ENCODE results near the gene MUCL3. TPM values are rescaled to one million over a fixed set of nuclear protein-coding genes. Genes with fewer than 3 reads are reported as not detected.
"Not testable (repeated sequence)": the region's sequence is repeated elsewhere in the genome, so short reads cannot be mapped to it uniquely, and the experiment has no call there.

MUCL3 gene, protein sequence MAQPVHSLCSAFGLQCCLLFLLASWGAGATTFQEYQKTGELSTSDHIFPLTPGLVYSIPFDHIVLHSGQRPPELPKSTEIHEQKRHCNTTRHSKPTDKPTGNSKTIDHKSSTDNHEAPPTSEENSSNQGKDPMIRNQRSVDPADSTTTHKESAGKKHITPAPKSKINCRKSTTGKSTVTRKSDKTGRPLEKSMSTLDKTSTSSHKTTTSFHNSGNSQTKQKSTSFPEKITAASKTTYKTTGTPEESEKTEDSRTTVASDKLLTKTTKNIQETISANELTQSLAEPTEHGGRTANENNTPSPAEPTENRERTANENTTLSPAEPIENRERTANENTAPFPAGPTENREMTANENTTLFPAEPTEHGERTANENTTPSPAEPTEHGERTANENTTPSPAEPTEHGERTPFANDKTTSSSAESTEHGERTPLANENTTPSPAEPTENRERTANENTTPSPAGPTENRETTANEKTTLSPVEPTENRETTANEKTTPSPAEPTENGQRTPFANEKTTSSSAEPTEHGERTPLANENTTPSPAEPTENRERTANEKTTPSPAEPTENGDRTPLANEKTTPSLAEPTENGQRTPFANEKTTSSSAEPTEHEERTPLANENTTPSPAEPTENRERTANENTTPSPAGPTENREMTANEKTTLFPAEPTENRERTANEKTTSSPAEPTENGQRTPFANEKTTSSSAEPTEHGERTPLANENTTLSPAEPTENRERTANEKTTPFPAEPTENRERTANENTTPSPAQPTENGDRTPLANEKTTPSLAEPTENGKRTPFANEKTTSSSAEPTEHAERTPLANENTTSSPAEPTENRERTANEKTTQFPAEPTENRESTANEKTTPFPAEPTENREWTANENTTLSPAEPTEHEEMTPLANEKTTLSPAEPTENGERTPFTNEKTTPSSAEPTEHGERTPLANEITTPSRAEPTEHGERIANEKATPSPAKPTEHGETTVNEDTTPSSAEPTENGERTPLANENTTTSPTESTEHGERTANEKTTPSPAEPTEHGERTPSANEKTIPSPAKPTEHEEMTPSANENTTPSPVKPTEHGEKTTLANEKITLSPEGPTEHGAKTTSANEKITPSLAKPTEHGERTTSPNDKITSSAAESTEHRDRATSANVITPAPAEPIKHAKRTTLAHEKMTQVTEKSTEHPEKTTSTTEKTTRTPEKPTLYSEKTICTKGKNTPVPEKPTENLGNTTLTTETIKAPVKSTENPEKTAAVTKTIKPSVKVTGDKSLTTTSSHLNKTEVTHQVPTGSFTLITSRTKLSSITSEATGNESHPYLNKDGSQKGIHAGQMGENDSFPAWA (N-terminal part only)
- total RNA-seq, result not detected
- long read RNA-seq, result 0 reads

- intact Hi-C loops (cut with DNase I), result no loop called here
These were observed at the start of gene MUCL3 for GRCh38 chr6:30940361-30940986. TSS of gene MUCL3 (plus strand) at chr6:30940973. CDS start at chr6:30941000, 27 bp downstream.

DNA sequence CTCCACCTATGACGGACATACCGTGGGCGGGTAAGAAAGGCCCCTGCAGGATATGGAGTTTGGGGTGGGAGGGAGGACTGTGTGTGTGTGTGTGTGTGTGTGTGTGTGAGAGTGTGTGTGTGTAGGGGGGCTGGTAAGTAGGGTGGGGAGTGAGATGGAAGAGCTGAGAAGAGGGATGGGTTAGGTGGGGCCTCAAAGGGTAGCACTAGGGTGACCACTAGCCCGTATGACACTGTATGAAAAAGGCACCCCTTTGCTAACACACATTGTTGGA, 49.4 kb upstream of the MUCL3 start:
- intact Hi-C loops (cut with DNase I), result no loop called here

More at GRCh38 chr6:30940361-30940986, at the start of gene MUCL3:
- DNase-seq (ENCODE audit: low spot score), result no peak

GRCh38 chr6:30891816-30892538, 48.8 kb upstream of the MUCL3 start:
- intact Hi-C loops (cut with DNase I), result no loop called here
- DNase-seq (ENCODE audit: low spot score), result no peak

More for the DNA sequence above, 49.4 kb upstream of the MUCL3 start:
- DNase-seq (ENCODE audit: low spot score), result no peak

DNA sequence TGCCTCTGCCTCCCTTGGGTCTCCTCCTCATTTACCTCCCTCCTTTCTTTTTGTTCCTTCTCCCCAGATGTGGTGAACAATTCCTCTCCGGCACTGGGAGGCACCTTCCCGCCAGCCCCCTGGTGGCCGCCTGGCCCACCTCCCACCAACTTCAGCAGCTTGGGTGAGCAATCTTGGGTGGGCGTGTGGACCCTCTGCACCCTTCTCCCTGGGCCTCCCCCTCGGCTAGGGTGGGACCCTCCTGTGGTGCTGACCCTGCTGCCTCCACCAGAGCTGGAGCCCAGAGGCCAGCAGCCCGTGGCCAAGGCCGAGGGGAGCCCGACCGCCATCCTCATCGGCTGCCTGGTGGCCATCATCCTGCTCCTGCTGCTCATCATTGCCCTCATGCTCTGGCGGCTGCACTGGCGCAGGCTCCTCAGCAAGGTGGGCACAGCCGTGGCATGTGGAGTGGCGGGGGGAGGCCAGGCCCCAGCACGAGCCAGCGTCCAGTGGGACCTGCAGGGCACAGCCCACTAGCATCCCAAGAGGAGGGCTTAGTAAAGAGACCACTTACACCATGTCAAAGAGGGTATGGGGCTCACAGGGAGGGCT, 47.7 kb upstream of the MUCL3 start:
- DNase-seq (ENCODE audit: low spot score), result peak; percentile 70
- intact Hi-C loops (cut with DNase I), result no loop called here

GRCh38 chr6:30893666-30894065, 47.1 kb upstream of the MUCL3 start:
- peak; percentile 54 for DNase-seq (ENCODE audit: low spot score)
- intact Hi-C loops (cut with DNase I), result no loop called here

GRCh38 chr6:30894381-30894780, 46.4 kb upstream of the MUCL3 start:
- intact Hi-C loops (cut with DNase I), result no loop called here
- no peak for DNase-seq (ENCODE audit: low spot score)

- intact Hi-C loops (cut with DNase I), result no loop called here
- DNase-seq (ENCODE audit: low spot score), result no peak
These were observed 45.8 kb upstream of the MUCL3 start for GRCh38 chr6:30894935-30895334.

GRCh38 chr6:30895343-30895742, 45.4 kb upstream of the MUCL3 start:
- no peak for DNase-seq (ENCODE audit: low spot score)
- intact Hi-C loops (cut with DNase I), result no loop called here

DNA sequence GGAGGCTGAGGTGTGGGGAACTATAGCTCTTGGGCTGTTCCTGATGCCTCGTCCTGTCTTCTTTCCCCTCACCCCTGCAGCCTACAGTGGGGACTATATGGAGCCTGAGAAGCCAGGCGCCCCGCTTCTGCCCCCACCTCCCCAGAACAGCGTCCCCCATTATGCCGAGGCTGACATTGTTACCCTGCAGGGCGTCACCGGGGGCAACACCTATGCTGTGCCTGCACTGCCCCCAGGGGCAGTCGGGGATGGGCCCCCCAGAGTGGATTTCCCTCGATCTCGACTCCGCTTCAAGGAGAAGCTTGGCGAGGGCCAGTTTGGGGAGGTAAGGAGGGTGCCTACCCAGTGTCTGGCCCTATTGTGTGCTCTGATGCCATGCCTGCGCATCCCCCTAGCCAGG, 44.2 kb upstream of the MUCL3 start:
- intact Hi-C loops (cut with DNase I), result no loop called here
- DNase-seq (ENCODE audit: low spot score), result no peak

- intact Hi-C loops (cut with DNase I), result no loop called here
- DNase-seq (ENCODE audit: low spot score), result no peak
These were observed 42.9 kb upstream of the MUCL3 start for GRCh38 chr6:30897882-30898281.

GRCh38 chr6:30898750-30899360, 41.9 kb upstream of the MUCL3 start:
- intact Hi-C loops (cut with DNase I), result no loop called here
- no peak for DNase-seq (ENCODE audit: low spot score)

- intact Hi-C loops (cut with DNase I), result no loop called here
These were observed 39.8 kb upstream of the MUCL3 start for GRCh38 chr6:30900863-30901417.

DNA sequence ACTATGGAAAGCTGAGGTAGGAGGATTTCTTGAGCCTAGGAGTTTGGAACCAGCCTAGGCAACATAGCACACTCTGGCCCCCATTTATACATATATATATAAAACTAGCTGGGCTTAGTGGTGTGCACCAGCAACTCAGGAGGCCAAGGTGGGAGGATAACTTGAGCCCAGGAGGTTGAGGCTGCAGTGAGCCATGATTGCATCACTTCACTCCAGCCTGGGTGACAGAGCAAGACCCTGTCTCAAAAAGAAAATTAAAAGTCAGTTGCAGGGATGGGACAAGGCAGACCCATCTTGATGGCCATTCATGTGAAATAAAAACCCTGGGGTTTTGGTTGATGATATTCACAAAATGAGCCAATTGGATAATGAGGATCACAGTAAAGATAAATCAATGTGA, 39.3 kb upstream of the MUCL3 start:
- DNase-seq (ENCODE audit: low spot score), result no peak
- intact Hi-C loops (cut with DNase I), result no loop called here

More at GRCh38 chr6:30900863-30901417, 39.8 kb upstream of the MUCL3 start:
- DNase-seq (ENCODE audit: low spot score), result no peak

DNA sequence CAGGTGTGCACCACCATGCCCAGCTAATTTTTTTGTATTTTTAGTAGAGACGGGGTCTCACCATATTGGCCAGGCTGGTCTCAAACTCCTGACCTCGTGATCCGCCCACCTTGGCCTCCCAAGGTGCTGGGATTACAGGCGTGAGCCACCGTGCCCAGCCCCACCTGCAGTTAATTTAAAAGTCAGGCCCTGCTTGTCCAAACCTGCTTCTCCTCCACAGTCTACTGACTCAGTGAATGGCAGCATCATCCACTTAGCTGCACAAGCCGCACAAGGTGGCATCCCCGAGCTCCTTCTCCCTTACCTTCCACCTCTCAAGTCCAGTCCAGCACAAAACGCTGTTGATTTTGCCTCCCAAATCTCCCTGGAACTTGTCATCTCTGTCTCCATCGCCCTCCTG, 38.6 kb upstream of the MUCL3 start:
- DNase-seq (ENCODE audit: low spot score); intact Hi-C loops (cut with DNase I): not testable (repeated sequence)

GRCh38 chr6:30902709-30903108, 38.1 kb upstream of the MUCL3 start:
- DNase-seq (ENCODE audit: low spot score), result no peak
- intact Hi-C loops (cut with DNase I), result no loop called here

DNA sequence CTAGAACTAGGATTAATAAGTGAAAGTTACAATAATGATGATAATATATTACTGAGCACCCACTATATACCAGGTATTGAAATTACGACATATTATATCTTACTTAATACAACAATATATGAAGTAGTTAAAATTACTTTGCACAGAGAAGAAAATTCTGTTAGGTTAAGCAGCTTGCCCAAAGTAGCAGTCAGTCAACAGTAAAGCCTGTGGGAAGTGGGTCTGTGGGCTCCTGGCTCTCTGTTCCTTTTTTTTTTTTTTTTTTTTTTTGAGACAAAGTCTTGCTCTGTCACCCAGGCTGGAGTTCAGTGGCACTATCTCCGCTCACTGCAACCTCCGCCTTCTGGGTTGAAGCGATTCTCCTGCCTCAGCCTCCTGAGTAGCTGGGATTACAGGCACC, 37.5 kb upstream of the MUCL3 start:
- DNase-seq (ENCODE audit: low spot score), result no peak
- intact Hi-C loops (cut with DNase I), result no loop called here

- DNase-seq (ENCODE audit: low spot score); intact Hi-C loops (cut with DNase I): not testable (repeated sequence)
These were observed 33.4 kb upstream of the MUCL3 start for GRCh38 chr6:30907290-30907757.

All from cardiac septum (tissue), 1 donor.